Measurements from ENCODE around the gene CLCN5.

DNA sequence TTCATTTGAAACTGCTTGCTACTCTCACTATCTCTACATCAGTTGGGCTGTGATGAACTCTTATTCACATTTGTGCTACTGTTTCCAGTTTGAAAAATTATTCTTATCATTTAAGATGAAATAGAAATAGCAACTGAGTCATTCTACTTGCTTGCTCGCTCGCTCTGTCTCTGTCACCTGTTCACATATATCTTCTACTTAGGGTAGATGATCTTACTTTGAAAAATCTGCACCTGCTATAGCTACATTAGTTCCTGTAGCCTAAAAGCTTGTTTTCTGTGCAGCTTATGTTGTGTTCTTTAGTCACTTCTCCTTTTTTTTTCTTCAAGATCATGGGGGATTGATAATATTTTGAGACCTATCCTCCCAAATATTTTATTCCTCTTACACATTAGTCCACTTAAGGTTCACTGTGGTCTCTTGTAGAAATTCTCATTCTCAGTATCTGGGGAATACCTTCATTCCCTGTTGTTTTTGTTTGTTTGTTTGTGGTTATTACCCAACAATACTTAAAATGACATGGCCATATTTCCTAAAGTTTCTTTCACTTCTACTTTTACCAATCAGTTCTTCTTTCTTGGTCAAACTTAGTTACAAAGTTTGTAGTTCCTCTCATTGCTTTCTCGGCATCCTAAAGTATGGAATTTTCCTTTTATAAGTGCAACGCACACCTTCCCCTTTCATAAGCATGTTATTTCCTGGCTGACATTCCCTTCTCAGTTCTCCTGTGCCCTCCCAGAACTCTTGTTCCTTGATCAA is 36.5 kb downstream of the CLCN5 start:
- TF ChIP-seq ZC3H11A (IDR thresholded peaks at IDR 0.05) (no peak), ESRRA (IDR thresholded peaks at IDR 0.05; ENCODE audit: borderline replicate concordance, low read length) (no peak), KDM1A (IDR thresholded peaks at IDR 0.05; ENCODE audit: low read depth) (no peak), POLR2A (IDR thresholded peaks at IDR 0.05; ENCODE audit: low read length) (no peak), RFX5 (IDR thresholded peaks at IDR 0.05) (no peak), EHMT2 (IDR thresholded peaks at IDR 0.05; ENCODE audit: low read depth) (no peak)
- TF ChIP-seq, protein P1, sequence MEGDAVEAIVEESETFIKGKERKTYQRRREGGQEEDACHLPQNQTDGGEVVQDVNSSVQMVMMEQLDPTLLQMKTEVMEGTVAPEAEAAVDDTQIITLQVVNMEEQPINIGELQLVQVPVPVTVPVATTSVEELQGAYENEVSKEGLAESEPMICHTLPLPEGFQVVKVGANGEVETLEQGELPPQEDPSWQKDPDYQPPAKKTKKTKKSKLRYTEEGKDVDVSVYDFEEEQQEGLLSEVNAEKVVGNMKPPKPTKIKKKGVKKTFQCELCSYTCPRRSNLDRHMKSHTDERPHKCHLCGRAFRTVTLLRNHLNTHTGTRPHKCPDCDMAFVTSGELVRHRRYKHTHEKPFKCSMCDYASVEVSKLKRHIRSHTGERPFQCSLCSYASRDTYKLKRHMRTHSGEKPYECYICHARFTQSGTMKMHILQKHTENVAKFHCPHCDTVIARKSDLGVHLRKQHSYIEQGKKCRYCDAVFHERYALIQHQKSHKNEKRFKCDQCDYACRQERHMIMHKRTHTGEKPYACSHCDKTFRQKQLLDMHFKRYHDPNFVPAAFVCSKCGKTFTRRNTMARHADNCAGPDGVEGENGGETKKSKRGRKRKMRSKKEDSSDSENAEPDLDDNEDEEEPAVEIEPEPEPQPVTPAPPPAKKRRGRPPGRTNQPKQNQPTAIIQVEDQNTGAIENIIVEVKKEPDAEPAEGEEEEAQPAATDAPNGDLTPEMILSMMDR (IDR thresholded peaks at IDR 0.05) = no peak

All from A549 (cell line).